HG03103 (cell line): ENCODE data around the gene NOTCH2NLA.
"Not testable (repeated sequence)": the region's sequence is repeated elsewhere in the genome, so short reads cannot be mapped to it uniquely, and the experiment has no call there.

Experiments
- ATAC-seq: cut with Tn5 transposase; IDR thresholded peaks from one replicate; pipeline ENCODE4 v1.9.1; 2021; ENCODE audit warnings: low read depth; ENCODE audit not compliant: unreplicated experiment

NOTCH2NLA gene

DNA sequence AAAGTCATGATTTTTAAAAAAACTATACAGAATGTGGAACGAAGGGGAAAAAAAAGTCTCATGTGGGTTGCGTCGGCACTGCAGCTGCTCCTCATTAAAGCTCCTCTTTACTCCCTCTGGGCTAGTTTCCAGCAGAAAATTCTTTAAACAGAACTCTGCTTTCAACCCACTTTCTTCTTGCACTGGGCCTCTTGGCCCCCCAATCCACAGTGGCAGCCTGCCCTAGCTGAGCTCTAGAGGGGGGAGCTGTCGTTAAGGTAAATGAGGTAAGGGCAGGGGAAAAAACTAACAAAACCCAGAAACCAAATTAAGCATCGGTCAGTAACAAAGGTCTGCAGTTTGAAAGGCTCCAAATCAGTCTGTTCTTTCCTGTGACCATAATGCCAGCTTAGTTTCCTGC, 54.3 kb downstream of the NOTCH2NLA start:
- ATAC-seq, result not testable (repeated sequence)

DNA sequence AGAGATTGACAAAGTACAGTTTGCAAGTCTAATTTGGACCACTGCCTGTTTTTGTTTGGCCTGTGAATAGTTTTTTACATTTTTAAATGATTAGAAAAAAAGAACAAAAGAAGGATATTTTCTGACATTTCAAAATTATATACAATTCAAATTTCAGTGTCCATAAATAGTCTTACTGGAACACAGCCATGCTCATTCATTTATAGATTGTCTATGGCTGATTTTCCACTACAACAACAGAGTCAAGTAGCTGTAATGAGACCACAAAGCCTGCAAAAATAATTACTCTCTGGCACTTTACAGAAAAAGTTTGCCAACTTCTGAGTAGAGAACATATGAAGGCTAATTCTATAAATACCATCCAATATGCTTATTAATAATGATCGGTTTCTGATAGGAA, 61.1 kb downstream of the NOTCH2NLA start:
- ATAC-seq, result not testable (repeated sequence)

GRCh38 chr1:146167273-146167672, 61.5 kb downstream of the NOTCH2NLA start:
- ATAC-seq, result not testable (repeated sequence)

DNA sequence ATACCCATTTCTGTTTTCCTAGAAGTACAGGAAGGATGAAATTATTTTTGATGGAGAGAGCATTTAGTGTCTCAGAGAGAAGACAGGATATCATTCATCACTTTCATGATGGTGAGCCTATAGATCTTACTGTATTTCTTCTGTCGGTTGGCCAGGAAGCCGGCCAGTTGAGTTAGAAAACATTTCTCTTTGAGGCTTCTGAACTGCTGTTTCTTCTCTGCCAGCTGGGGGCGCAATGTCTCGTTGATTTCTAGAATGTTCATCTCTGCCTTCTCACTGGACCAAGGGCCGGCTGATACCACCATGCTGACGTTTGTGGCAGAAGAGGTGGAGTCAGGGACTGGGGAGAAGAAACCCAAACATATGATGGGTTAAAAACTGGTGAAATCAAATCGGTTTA, 84.4 kb downstream of the NOTCH2NLA start, which contains the start of gene NBPF10:
TSS of gene NBPF10 (minus strand) at position 340 of the 400 bp plus-strand sequence. CDS start at position 305, 35 bp downstream.
- not testable (repeated sequence) for ATAC-seq
